ENCODE results near the gene GTF2E1. TPM values are rescaled to one million over a fixed set of nuclear protein-coding genes. Genes with fewer than 3 reads are reported as not detected.

GTF2E1 gene
- total RNA-seq, 1 donor from 2014 or later, result 9.1 TPM

DNA sequence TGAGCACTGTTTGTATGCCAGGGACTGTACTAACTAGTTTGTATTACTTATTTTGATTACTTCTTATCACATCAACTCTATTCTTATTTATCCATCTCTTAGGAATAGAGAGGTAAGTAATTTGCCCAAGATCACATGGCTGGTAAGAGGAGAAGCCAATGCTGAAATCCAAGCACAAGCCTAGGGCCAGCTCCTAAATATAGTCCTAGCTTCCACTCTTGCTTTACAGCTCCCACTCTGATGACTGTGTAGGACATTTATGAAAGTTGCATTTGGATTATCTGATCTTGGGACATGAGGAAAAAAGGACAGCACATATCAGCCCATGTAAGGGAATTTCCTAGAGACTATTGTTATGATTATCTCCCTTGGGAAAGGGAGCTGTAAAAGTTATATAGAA lies 58.1 kb downstream of the GTF2E1 start:
- intact Hi-C loops (cut with DNase I), result no loop called here
- TF ChIP-seq, protein P1, sequence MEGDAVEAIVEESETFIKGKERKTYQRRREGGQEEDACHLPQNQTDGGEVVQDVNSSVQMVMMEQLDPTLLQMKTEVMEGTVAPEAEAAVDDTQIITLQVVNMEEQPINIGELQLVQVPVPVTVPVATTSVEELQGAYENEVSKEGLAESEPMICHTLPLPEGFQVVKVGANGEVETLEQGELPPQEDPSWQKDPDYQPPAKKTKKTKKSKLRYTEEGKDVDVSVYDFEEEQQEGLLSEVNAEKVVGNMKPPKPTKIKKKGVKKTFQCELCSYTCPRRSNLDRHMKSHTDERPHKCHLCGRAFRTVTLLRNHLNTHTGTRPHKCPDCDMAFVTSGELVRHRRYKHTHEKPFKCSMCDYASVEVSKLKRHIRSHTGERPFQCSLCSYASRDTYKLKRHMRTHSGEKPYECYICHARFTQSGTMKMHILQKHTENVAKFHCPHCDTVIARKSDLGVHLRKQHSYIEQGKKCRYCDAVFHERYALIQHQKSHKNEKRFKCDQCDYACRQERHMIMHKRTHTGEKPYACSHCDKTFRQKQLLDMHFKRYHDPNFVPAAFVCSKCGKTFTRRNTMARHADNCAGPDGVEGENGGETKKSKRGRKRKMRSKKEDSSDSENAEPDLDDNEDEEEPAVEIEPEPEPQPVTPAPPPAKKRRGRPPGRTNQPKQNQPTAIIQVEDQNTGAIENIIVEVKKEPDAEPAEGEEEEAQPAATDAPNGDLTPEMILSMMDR (IDR thresholded peaks at IDR 0.05), result no peak
- TF ChIP-seq POLR2AphosphoS5 (IDR thresholded peaks at IDR 0.05; ENCODE audit: insufficient read depth in 1 of 2, low read depth in 1 of 2) (no peak), POLR2A (IDR thresholded peaks at IDR 0.05) (no peak)
- Histone ChIP-seq H3K27me3 (no peaks in the 10 kb centered on the region), H3K9me3 (no peaks in the 10 kb centered on the region), H3K27ac (no peak overlapping the region), H3K4me3 (no peak overlapping the region), H3K4me1 (no peaks in the 10 kb centered on the region), H3K36me3 (no peaks in the 10 kb centered on the region)
- DNase-seq (ENCODE audit: extremely low spot score in 2 of 2), result no peak

DNA sequence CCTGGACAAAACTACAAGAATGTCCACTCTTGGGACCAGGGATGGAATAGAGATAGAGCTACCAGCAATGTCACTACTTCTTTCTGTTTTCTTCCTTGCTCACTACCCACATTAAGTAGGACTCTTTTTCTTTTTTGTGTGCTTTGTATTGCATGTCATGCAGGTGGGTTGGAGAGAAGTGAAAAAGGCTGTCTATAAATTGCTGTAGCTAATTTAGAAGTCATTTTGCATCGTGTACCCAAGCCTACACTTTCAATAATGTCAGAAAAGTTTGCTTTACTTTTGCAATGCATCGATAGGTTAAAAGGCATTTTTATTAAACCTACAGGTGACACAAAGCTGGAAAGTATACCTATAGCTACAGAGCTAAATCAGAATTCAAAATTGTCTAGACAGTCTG lies 58.9 kb downstream of the GTF2E1 start:
- no peak for DNase-seq (ENCODE audit: extremely low spot score in 2 of 2)
- TF ChIP-seq, protein P1 (IDR thresholded peaks at IDR 0.05), result no peak
- TF ChIP-seq POLR2A (IDR thresholded peaks at IDR 0.05) (no peak), POLR2AphosphoS5 (IDR thresholded peaks at IDR 0.05; ENCODE audit: insufficient read depth in 1 of 2, low read depth in 1 of 2) (no peak)
- Histone ChIP-seq H3K36me3 (no peaks in the 10 kb centered on the region), H3K4me1 (no peaks in the 10 kb centered on the region), H3K27me3 (no peaks in the 10 kb centered on the region), H3K9me3 (no peaks in the 10 kb centered on the region), H3K4me3 (no peak overlapping the region), H3K27ac (no peak overlapping the region)
- intact Hi-C loops (cut with DNase I), result no loop called here

DNA sequence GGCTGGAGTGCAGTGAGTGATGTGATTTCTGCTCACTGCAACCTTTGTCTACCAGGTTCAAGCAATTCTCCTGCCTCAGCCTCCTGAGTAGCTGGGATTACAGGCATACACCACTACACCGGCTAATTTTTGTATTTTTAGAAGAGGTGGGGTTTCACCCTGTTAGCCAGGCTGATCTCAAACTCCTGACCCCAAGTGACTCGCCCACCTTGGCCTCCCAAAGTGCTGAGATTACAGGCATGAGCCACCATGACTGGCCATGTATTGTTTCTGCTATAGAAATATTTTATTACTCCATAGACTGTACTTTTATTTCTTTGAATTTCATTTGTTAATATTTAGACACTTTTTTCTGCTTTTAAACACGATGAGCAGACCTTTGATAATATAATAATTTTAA lies 60.4 kb downstream of the GTF2E1 start:
- no peaks in the 10 kb centered on the region for H3K9me3 ChIP-seq
- no peak for DNase-seq (ENCODE audit: extremely low spot score in 2 of 2)
- TF ChIP-seq POLR2A (IDR thresholded peaks at IDR 0.05) (no peak), POLR2AphosphoS5 (IDR thresholded peaks at IDR 0.05; ENCODE audit: insufficient read depth in 1 of 2, low read depth in 1 of 2) (no peak)
- TF ChIP-seq, protein P1 (IDR thresholded peaks at IDR 0.05), result no peak
- H3K27me3 ChIP-seq, result no peaks in the 10 kb centered on the region
- no peaks in the 10 kb centered on the region for H3K36me3 ChIP-seq
- H3K27ac ChIP-seq, result no peak overlapping the region
- no peaks in the 10 kb centered on the region for H3K4me1 ChIP-seq
- H3K4me3 ChIP-seq, result no peak overlapping the region
- intact Hi-C loops (cut with DNase I), result no loop called here

DNA sequence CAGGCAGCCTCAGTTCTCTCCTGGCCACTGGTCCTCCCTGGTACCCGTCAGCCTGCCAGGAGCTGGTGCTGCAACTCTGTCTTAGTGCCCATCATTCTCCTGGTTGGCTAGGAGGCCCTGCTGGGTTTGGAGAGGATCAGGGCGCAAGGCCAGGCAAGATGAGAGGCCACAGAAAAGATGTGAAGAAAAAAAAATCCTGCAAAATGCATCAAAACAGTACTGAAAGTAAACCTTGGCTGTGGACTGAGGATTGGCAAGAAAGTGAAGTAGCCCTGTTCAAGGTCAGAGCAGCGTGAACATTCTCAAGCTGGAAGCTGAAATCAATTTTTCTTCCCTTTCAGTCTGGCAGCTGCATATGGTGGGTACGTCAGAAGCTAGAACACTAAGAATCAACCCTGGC lies 74.2 kb downstream of the GTF2E1 start:
- TF ChIP-seq POLR2AphosphoS5 (IDR thresholded peaks at IDR 0.05; ENCODE audit: insufficient read depth in 1 of 2, low read depth in 1 of 2) (no peak), POLR2A (IDR thresholded peaks at IDR 0.05) (no peak)
- TF ChIP-seq, protein P1 (IDR thresholded peaks at IDR 0.05), result no peak

DNA sequence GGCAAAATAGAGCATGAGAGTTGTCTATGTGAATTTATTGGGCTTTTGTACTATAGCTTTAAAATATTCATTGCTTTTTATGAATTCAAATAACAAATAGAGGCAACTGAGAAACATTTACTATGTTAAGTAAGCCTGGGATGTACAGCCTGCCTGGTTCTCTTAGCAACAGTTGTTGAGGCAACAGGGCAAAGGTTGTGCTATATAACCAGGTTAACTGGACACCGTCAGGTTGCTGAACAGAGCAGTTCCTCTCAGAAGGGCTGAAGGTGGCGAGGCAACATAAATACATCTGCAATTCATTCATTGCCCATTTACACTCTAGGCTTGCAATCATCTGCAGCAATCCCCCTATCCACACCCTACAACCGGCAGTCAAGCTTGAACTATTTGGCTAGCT lies 78.2 kb downstream of the GTF2E1 start:
- H3K9me3 ChIP-seq, result no peaks in the 10 kb centered on the region
- H3K27ac ChIP-seq, result no peak overlapping the region
- H3K4me3 ChIP-seq, result no peak overlapping the region
- no peaks in the 10 kb centered on the region for H3K27me3 ChIP-seq
- DNase-seq (ENCODE audit: extremely low spot score in 2 of 2), result no peak
- no peaks in the 10 kb centered on the region for H3K4me1 ChIP-seq
- intact Hi-C loops (cut with DNase I), result no loop called here
- TF ChIP-seq POLR2AphosphoS5 (IDR thresholded peaks at IDR 0.05; ENCODE audit: insufficient read depth in 1 of 2, low read depth in 1 of 2) (no peak), POLR2A (IDR thresholded peaks at IDR 0.05) (no peak)
- TF ChIP-seq, protein P1 (IDR thresholded peaks at IDR 0.05), result no peak
- no peaks in the 10 kb centered on the region for H3K36me3 ChIP-seq

More for the DNA sequence above, 74.2 kb downstream of the GTF2E1 start:
- H3K9me3 ChIP-seq, result no peaks in the 10 kb centered on the region
- no peak for DNase-seq (ENCODE audit: extremely low spot score in 2 of 2)
- no peaks in the 10 kb centered on the region for H3K4me1 ChIP-seq
- H3K27ac ChIP-seq, result no peak overlapping the region
- no peak overlapping the region for H3K4me3 ChIP-seq
- H3K36me3 ChIP-seq, result no peaks in the 10 kb centered on the region
- H3K27me3 ChIP-seq, result no peaks in the 10 kb centered on the region
- intact Hi-C loops (cut with DNase I), result no loop called here

All from vagina (tissue), 2 donors.